Measurements from ENCODE around the gene SLC25A21.
A peak's percentile ranks its signal among the peaks of the same experiment; 100 is the strongest.

Gene SLC25A21

GRCh38 chr14:36662543-36663403 is 509.6 kb downstream of the SLC25A21 start:
- DNase-seq (ENCODE audit: low read depth in 2 of 2): no peak

- DNase-seq (ENCODE audit: low read depth in 2 of 2): no peak
These were observed 510.2 kb downstream of the SLC25A21 start for GRCh38 chr14:36662258-36662542.

- peak in 1 of 2 donors; percentile 23 for DNase-seq (ENCODE audit: low read depth in 2 of 2)
These were observed 510.7 kb downstream of the SLC25A21 start, which contains the start of gene PAX9 for GRCh38 chr14:36661506-36662257. Gene PAX9, plus strand, starts transcription at chr14:36661860. Its CDS starts 230 bp downstream, at chr14:36662090.

GRCh38 chr14:36660736-36661505 is 511.5 kb downstream of the SLC25A21 start:
- no peak for DNase-seq (ENCODE audit: low read depth in 2 of 2)

- DNase-seq (ENCODE audit: low read depth in 2 of 2): no peak
These were observed 512.3 kb downstream of the SLC25A21 start for GRCh38 chr14:36659822-36660735.

GRCh38 chr14:36659010-36659821 is 513.2 kb downstream of the SLC25A21 start:
- no peak for DNase-seq (ENCODE audit: low read depth in 2 of 2)

- DNase-seq (ENCODE audit: low read depth in 2 of 2): no peak
These were observed 514.0 kb downstream of the SLC25A21 start for GRCh38 chr14:36658123-36659009.

GRCh38 chr14:36657399-36658122 is 514.8 kb downstream of the SLC25A21 start:
- no peak for DNase-seq (ENCODE audit: low read depth in 2 of 2)

GRCh38 chr14:36656687-36657398 is 515.6 kb downstream of the SLC25A21 start:
- no peak for DNase-seq (ENCODE audit: low read depth in 2 of 2)

GRCh38 chr14:36655963-36656686 is 516.3 kb downstream of the SLC25A21 start:
- DNase-seq (ENCODE audit: low read depth in 2 of 2): no peak

- no peak for DNase-seq (ENCODE audit: low read depth in 2 of 2)
These were observed 516.8 kb downstream of the SLC25A21 start for GRCh38 chr14:36655571-36655962.

- no peak for DNase-seq (ENCODE audit: low read depth in 2 of 2)
These were observed 517.5 kb downstream of the SLC25A21 start for GRCh38 chr14:36654794-36655381.

GRCh38 chr14:36653962-36654793 is 518.2 kb downstream of the SLC25A21 start:
- DNase-seq (ENCODE audit: low read depth in 2 of 2): no peak

GRCh38 chr14:36653413-36653812 is 519.0 kb downstream of the SLC25A21 start:
- no peak for DNase-seq (ENCODE audit: low read depth in 2 of 2)

- no peak for DNase-seq (ENCODE audit: low read depth in 2 of 2)
These were observed 519.7 kb downstream of the SLC25A21 start for GRCh38 chr14:36652542-36653201.
